ENCODE data around the gene HSF4.

Gene HSF4

DNA sequence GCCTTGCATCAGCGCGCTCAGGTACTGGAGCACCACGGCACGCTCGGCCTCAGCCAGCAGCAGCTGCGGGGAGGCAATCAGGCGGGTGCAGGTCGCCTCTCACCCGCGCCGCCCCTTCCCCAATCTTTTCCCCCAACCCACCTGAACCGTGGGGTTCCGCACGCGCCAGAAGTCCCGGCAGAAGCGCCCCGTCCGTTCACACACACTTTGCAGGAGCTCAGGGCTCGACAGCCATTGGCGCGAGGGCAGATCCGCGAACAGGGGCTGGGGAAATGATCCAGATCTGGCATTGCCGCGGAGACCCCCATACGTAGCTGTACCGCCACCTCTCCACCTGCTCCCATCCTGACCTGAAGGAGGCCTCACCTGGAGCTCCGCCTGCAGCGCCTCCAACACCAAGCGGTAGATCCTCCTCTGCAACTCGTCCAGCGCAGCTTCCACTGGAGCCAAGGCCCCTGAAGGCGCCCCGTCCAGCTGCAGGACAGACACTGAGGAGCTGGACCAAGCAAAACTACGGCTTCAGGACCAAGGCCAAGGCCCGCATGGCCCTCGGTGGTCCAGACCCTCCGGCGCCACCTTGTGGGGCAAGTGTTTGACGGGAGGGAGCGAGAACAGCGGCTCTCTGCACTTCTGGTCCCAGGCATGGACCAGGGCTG lies 20.6 kb downstream of the HSF4 start:
- in situ Hi-C loops (cut with MboI; ENCODE audit: low sequenced_read_pairs): no loop called here

DNA sequence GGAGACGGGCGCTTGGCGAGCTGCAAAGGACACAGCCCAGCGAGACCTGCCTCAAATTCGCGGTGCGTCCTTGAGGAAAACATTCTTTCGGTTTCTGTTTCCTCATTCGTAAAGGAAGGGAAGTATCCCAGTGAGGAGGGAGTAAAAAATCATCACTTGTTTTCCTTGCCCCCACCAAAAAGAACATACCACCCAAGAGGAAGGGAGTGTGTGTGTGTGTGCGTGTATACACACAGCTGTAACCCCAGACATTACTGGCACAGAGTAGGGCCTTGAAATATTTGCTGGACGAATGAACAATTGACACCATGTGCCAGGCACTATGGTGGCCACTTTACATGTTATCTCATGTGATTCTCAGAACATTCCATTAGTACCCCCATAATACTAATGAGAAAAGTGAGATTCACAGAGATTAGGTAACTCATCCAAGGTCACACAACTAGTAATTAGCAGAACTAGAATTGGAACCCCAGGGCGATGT lies 21.1 kb downstream of the HSF4 start:
- in situ Hi-C loops (cut with MboI; ENCODE audit: low sequenced_read_pairs): no loop called here

DNA sequence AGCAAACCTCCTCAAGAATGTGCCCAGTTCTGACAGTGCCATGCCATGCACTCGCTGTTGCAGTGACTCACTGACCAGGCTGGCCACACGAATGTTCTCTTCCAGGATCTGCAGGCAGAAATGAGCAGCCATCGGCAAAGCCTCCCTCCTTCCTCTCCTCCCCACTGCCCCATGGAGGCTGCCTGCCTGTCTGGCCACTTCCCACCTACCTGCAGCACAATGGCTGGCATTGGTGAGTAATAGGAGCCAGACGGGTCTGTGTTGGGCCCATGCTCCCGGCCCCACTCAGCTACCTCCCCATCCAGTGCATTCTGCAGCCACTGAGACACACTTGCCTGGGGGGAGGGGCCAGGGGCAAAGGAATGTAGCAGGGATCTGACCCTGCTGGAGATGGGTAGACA lies 22.0 kb downstream of the HSF4 start:
- in situ Hi-C loops (cut with MboI; ENCODE audit: low sequenced_read_pairs): no loop called here

DNA sequence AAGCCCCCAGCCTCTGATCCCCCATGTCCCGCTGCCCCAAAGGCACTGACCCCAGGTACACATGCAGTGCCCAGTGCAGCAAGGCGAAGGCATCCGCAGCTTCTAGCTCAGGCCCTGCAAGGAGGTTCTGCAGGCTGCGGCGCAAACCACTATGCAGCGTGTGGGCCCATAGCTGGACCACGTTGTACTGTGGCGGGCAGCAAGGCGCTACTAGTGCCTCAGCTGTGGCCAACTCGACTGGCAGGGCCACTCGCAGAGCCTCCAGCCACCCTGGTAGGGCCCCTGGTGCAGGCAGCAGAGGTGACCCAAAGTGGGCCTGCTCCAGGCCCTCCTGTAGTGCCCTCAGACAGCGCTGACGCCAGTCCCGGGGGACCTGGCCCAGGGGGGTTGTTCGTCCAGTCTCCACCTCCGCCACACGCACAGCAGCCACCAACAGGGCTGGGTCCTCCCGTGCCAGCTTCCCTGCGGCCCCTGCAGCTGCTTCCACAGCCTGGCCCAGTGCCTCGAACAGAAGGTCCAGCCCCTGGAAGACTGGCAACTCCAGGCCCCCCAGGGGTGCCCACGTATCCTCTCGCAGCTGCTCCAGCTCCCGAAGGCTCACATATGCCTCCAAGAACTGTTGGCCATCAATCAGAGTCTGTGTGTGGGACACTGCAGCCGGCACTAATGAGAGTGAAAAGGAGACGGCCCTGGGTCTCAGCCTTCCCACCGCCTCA lies 22.8 kb downstream of the HSF4 start:
- in situ Hi-C loops (cut with MboI; ENCODE audit: low sequenced_read_pairs): no loop called here

DNA sequence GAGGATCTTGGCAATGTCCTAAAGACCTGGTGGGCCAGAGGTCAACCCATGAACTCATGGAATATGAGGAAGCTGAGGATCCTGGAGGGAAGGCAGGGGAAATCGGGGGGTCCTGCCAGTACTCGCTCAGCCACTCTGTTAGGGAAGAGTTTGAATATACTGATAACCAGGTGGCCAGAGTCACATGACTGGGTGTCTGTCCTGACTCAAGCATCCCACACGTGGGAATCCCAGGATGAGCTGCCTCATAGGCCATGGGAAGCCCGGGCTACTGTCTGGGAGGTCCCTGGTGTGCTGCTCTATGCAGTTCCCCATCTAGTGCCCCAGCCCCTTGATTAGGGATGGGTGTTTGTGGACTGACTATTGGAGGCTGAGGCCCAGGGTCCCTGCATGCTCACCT lies 23.8 kb downstream of the HSF4 start:
- in situ Hi-C loops (cut with MboI; ENCODE audit: low sequenced_read_pairs): no loop called here

DNA sequence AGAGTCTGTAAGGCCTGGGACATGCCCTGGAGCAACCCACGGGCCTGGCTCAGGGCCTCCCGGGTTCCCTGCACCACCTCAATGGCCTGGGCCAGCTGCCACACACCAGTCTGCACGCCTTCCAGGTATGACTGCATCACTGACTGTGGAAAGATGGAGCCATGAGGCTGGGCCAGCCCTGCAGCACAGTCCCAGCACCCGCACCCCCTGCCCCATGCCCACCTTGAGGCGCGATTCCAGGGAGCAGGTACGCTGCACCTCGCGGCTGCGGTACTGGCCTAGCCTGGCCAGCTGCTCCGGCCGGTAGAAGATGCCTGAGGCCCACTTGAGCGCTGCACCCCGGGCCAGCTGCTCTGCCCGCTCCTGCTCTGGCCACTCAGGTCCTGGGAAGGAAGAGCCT lies 24.3 kb downstream of the HSF4 start:
- in situ Hi-C loops (cut with MboI; ENCODE audit: low sequenced_read_pairs): no loop called here

DNA sequence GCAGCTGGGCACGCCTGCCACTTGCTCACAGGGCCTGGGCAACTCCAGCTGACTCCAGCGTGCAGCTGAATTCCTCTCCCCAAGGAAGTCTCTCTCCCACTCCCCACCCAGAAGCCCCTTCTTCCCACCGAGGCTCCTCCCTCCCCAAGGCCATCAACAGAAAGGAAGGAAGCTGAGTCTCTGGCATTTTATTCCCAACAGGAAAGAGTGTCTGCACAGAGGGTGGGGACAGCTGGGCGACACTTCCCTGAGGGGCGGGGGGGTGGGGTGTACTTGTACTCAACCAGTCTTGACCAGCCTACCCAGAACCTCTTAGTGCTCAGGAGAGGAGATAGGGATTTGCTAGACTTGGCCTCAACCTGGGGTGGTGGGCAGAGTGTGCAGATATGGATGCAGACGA lies 25.5 kb downstream of the HSF4 start, which contains the start of gene EXOC3L1:
TSS of gene EXOC3L1 (minus strand) at position 96 of the 400 bp plus-strand sequence. CDS start 460 bp downstream, outside the sequence.
- in situ Hi-C loops (cut with MboI; ENCODE audit: low sequenced_read_pairs): no loop called here

DNA sequence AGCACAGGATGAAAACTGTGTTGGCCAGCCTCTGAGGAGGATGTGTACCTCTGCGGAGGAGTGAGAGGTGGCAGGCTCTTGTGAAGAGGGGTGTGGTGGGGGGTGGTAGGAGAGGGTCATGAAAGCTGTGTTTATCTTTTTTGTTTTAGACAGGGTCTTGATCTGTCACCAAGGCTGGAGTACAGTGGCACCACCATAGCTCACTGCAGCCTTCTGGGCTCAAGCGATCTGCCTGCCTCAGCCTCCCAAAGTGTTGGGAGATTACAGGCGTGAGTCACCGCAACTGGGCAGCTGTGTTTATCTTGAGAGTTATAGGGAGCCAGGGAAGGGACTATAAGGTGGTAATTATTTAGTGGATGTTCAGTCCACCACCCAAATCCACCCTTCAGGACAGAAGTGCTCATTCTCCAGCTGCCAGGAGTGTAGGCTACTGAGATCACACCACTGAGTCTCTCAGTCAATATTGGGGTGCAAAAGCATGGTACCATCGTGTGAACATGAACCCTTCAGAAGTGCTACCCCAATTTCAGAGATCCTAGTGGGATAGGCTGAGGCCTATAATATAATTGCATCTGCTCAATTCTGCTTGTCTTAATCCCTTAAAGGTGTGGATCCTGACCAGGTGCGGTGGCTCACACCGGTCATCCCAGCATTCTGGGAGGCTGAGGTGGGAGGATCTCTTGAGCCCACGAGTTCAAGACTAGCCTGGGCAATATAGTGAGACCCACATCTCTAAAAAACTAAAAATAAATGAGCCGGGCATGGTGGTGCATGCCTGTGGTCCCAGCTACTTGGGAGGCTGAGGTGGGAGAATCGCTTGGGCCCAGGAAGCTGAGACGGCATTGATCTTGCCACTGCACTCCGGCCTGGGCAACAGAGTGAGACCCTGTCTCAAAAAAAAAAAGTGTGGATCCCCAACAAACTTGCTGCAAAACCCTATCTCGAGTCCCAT lies 26.2 kb downstream of the HSF4 start:
- in situ Hi-C loops (cut with MboI; ENCODE audit: low sequenced_read_pairs): no loop called here

DNA sequence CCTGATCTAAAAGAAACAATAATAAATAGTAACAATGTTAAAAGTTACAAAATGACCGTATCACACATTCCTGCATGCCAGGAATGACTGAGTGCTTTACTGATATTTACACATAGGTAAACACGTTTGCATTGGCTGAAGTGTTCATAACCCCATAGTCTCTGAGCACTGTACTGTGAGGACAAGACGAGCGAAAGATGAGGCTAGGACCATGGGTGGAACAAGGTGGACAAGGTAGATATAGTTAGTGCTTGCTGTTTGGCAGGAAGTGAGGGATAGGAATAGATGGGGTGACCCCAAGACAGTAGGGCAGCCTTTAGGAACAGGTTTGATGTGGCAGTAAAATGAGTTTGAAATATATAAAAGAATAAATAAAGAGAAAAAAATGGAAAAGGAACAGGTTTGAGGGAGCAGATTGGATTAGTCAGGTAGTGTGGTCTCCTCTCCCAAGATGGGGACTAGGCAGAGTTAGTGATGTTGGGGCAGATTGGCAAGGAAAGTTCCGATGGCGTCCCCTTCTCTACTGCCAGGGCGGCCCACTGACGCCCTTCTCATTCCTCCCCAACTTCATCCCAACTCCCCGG lies 27.0 kb downstream of the HSF4 start:
- in situ Hi-C loops (cut with MboI; ENCODE audit: low sequenced_read_pairs): no loop called here

DNA sequence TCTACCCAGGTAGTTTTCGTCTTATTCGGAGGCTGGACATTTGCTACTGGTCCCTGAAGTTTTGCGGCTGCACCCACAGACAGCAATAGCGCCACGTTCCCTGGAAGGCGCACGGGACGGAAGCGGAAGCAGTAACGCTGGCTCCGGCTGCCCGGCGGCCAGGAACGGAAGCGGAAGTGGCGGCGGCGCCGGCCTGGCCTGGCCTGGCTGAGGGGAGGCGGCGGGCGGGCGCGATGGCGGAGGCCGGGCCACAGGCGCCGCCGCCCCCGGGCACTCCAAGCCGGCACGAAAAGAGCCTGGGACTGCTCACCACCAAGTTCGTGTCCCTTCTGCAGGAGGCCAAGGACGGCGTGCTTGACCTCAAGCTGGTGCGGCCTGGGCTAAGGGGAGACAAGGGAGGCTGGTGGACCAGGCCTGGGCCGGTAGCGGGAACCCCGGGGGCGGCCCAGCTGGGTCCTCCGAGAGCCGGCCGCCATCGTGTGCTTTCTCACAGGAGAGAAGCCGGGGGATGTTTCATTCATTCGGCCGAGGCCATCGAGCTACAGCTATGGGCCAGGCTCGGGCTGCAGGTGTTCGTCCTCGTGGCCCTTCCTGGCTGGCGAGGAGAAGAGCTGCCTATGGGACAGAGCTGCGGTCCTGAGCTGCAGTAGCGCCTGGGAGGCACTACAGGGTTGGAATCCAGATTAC lies 27.6 kb downstream of the HSF4 start, which contains the start of gene E2F4:
TSS of gene E2F4 (plus strand) at position 161 of the 687 bp plus-strand sequence. CDS start at position 234, 73 bp downstream.
- in situ Hi-C loops (cut with MboI; ENCODE audit: low sequenced_read_pairs): no loop called here

DNA sequence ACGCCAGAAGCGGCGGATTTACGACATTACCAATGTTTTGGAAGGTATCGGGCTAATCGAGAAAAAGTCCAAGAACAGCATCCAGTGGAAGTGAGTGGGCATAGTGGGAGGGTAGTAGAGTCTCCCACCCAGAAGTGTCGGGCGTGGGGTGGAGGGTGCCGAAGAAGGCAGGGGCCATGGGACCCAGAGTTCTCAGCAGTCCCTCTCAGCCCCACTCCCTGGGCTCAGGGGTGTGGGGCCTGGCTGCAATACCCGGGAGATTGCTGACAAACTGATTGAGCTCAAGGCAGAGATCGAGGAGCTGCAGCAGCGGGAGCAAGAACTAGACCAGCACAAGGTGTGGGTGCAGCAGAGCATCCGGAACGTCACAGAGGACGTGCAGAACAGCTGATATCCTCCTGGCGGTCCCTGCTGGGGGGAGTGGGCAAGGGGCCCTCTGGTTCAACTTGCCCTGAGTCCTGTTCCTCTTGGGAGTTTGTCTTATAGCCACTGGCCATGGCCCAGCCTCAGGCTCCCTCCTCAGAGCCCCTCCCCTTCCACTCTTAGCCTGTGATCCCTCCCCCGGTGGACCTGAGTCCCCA lies 28.3 kb downstream of the HSF4 start:
- in situ Hi-C loops (cut with MboI; ENCODE audit: low sequenced_read_pairs): no loop called here

DNA sequence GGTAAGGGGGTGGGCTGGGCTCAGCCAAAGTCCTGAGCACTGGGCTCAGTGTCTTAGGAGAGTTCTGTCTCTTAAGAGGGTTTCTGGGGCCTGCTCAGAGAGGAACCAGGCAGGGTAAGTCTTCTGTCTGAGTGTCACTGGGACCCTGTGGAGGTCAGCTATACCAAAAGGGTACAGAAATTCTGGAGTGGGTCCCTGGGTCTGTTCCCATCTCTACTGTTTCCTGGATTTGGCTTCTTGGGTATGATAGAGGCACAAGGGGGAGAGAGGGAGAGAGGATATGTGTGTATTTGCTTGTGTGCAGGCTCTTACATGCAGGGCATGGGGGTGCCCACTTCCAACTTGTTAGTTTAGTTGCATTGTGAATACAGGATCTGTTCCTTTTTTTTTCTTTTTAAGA lies 29.0 kb downstream of the HSF4 start:
- in situ Hi-C loops (cut with MboI; ENCODE audit: low sequenced_read_pairs): no loop called here

DNA sequence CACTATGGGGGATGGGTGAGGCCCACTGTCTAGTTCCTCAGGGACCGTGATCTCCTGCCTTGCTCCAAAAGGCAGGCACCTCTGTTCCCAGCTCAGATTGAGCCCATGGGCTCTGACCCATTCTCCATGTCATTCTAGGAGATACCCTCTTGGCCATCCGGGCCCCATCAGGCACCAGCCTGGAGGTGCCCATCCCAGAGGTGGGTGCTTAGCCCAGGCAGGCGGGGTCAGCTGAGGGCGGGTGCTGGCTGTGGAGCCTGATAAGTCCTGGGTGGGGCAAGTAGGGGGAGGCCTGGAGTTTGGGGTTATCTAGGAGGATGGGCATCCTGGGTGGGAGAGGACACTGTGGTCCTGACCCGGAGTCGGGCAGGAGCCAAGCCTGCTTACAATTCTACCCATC lies 29.7 kb downstream of the HSF4 start:
- in situ Hi-C loops (cut with MboI; ENCODE audit: low sequenced_read_pairs): no loop called here

DNA sequence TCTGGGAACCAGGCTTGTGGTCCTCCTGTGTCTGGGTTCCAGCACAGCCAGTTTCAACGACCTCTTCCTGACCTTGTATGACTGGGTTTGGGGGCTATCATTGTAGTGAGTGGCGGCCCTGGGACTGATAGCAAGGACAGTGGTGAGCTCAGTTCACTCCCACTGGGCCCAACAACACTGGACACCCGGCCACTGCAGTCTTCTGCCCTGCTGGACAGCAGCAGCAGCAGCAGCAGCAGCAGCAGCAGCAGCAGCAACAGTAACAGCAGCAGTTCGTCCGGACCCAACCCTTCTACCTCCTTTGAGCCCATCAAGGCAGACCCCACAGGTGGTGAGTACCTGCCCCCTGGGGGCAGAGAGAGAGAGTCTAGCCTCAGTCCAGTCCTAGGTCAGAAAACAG lies 31.1 kb downstream of the HSF4 start:
- in situ Hi-C loops (cut with MboI; ENCODE audit: low sequenced_read_pairs): no loop called here

DNA sequence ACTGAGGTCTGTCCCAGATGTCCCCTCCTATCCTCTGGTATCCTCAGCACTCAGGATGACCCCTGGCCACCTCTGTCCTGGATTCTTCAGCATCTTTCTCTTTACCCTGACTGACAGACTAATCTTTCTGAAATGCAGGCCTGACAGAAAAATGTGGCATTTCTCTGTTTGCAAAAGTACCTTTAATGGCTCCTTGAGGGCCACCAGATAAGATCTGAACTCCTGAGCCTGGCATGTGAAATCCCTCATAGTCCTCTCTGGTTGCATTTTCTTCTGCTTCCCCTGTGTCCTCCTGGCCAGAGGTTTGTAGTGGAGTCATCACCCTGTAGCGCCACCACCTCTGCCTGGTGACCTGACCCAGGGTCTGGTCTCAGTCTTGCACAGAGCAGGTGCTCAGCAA lies 32.3 kb downstream of the HSF4 start:
- in situ Hi-C loops (cut with MboI; ENCODE audit: low sequenced_read_pairs): no loop called here

DNA sequence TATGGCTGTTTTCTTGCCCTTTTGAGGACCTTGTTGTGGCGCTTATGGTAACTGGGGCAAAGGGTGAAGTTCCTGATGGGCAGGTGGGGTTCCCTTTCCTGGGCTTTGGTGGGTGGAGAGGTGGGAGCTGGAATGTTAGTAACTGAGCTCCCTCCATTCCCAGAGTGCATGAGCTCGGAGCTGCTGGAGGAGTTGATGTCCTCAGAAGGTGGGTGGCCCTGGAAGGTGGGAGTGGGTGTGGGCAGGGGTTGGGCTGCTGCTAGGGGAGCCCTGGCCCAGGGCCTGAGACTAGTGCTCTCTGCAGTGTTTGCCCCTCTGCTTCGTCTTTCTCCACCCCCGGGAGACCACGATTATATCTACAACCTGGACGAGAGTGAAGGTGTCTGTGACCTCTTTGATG lies 33.2 kb downstream of the HSF4 start:
- in situ Hi-C loops (cut with MboI; ENCODE audit: low sequenced_read_pairs): no loop called here

DNA sequence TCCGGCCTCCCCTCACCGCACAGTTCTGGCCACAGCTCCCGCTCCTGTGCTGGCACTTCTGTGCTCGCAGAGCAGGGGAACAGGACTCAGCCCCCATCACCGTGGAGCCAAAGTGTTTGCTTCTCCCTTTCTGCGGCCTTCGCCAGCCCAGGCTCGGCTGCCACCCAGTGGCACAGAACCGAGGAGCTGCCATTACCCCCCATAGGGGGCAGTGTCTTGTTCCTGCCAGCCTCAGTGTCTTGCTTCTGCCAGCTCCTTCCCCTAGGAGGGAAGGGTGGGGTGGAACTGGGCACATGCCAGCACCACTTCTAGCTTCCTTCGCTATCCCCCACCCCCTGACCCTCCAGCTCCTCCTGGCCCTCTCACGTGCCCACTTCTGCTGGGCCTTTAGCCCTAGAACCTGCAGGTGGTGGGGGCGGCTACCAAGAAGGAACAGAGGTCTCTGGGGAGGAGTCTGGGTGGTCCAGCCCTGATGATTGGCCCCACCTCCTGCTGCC lies 33.7 kb downstream of the HSF4 start:
- in situ Hi-C loops (cut with MboI; ENCODE audit: low sequenced_read_pairs): no loop called here

DNA sequence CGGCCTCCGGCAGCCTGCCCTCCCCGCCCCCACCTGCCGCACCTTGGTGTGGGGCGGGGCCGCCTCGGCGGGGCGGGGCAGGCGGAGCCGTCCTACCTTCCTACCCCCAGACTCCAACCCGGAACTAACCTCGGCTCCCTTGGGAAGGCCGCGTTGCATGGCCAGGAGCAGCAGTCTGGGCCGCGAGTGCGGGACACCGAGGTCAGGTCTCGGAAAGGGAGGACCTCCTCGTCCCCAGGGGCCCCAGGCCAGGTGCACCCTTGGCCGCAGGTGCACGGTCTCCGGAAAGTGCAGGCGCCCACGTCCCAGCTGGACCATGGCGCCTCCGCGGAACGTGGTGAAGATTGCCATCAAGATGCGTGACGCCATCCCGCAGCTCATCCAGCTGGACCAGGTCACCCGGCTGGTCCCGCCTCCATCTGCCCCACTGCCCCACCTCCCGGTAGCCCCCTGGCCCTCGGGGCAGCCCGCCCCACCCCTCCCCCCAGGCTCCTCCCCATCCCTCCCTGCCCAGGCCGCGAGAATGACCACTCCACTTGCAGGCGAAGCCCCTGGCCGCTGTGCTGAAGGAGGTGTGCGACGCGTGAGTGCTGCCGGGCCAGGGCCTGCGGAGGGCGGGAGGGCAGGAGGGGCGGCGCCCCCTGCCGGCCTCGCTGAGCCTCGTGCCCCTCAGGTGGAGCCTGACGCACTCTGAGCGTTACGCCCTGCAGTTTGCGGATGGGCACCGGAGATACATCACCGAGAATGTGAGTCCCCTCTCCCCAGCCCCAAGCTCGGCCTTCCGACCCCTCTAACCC lies 34.7 kb downstream of the HSF4 start, which contains the start of gene ELMO3:
TSS of gene ELMO3 (plus strand) at position 121 of the 797 bp plus-strand sequence. CDS start at position 317, 196 bp downstream.
- in situ Hi-C loops (cut with MboI; ENCODE audit: low sequenced_read_pairs): no loop called here

DNA sequence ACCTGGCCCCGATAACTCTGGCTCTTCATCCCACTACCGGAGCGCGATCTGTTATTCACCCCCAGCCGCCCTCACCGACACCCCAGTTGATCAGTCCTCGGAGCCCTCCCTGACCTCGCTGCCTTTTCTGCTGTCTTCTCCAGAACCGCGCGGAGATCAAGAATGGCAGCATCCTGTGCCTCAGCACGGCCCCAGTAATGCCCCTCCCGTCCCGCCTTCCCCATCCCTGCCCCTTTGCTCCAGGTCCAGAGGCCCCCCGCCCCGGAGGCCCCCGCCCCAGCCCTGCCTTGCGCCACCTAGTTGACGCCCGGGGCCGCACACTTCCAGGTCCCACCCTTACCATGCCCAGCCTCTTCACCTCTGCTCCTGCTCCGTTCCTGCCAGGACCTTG lies 35.3 kb downstream of the HSF4 start:
- in situ Hi-C loops (cut with MboI; ENCODE audit: low sequenced_read_pairs): no loop called here

Measured in hTERT RPE-1 (cell line).